ENCODE results near the gene GRHL1. TPM values are rescaled to one million over a fixed set of nuclear protein-coding genes. Genes with fewer than 3 reads are reported as not detected.
"Not testable (repeated sequence)": the region's sequence is repeated elsewhere in the genome, so short reads cannot be mapped to it uniquely, and the experiment has no call there.

Gene GRHL1
- total and polyA plus RNA-seq, 2 of the 4 experiments (the other 2 are of a cell fraction) = 0.18 to 0.21 TPM

GRCh38 chr2:9919512-9919911, 32.0 kb upstream of the GRHL1 start (continued):
- TF ChIP-seq MAZ (IDR thresholded peaks at IDR 0.05; ENCODE audit: borderline replicate concordance, low read depth, low read length) = no peak

- H3K14ac ChIP-seq (replicated peaks; ENCODE audit: low read depth, low read length); H3K56ac ChIP-seq (ENCODE audit: extremely low read depth, insufficient read depth, low read length); BruUV-seq (replicated peaks); H2BK20ac ChIP-seq (ENCODE audit: low read depth, low read length); H2AK9ac ChIP-seq (replicated peaks; ENCODE audit: low read depth, low read length, poor library complexity); POLR2A ChIA-PET (ENCODE audit: unreplicated experiment); CTCF ChIA-PET; intact Hi-C loops (cut with micrococcal nuclease); H4K20me1 ChIP-seq (ENCODE audit: insufficient read depth, low read length); ATAC-seq (ENCODE audit: low read depth); H3K4me1 ChIP-seq (ENCODE audit: control insufficient read depth, insufficient read depth, low read length); H3K4me3 ChIP-seq (ENCODE audit: insufficient read depth, low read depth, low read length); H3K23ac ChIP-seq (ENCODE audit: low read depth, low read length); H2BK5ac ChIP-seq (ENCODE audit: low read depth, low read length, poor library complexity, severe bottlenecking); H2BK120ac ChIP-seq (ENCODE audit: low read depth, low read length); H3K9me3 ChIP-seq (ENCODE audit: control insufficient read depth, insufficient read depth, low read length); H4K8ac ChIP-seq (ENCODE audit: low read depth in 2 of 2, low read length in 2 of 2); H3K4ac ChIP-seq (ENCODE audit: low read depth, low read length); H4K91ac ChIP-seq (ENCODE audit: insufficient read depth, low read depth, low read length); H2BK15ac ChIP-seq (ENCODE audit: low read depth, low read length); H3K27ac ChIP-seq (ENCODE audit: insufficient read depth, low read length); in situ Hi-C loops (cut with MboI; ENCODE audit: low sequenced_read_pairs); H3K36me3 ChIP-seq (ENCODE audit: control insufficient read depth, insufficient read depth, low read length); H3K79me1 ChIP-seq (ENCODE audit: low read depth in 1 of 2, low read length in 2 of 2); H2AFZ ChIP-seq (replicated peaks; ENCODE audit: low read length, poor library complexity); DNase-seq; H3K9me1 ChIP-seq (ENCODE audit: insufficient read depth, low read length); H3K9ac ChIP-seq (ENCODE audit: low read depth, low read length); H3K18ac ChIP-seq (ENCODE audit: low read depth, low read length); dilution Hi-C loops (cut with HindIII; ENCODE audit: low sequenced_read_pairs, unreplicated experiment); H4K5ac ChIP-seq (ENCODE audit: low read depth, low read length); H2AK5ac ChIP-seq (ENCODE audit: low read depth, low read length); H3K4me2 ChIP-seq (ENCODE audit: low read depth, low read length); H3K27me3 ChIP-seq (ENCODE audit: control insufficient read depth, insufficient read depth, low read length): not testable (repeated sequence)
- no CpG with 5 or more reads among the region's 2 CpGs for WGBS, 2 experiments (ENCODE audit: extremely low coverage in 2 of 2, insufficient read length in 1 of 2)
Observed at GRCh38 chr2:9927020-9927419, 24.5 kb upstream of the GRHL1 start.

All from IMR-90 (cell line).